Measurements from ENCODE around the gene MRGPRG. TPM values are rescaled to one million over a fixed set of nuclear protein-coding genes. Genes with fewer than 3 reads are reported as not detected.

The MRGPRG gene
- total and polyA plus RNA-seq, 9 of the 15 experiments (the other 6 are each of a cell fraction or from before 2014, with no cell fraction given): not detected

- TF ChIP-seq MGA (IDR thresholded peaks at IDR 0.05) (no peak), YBX1 (IDR thresholded peaks at IDR 0.05) (no peak), ZNF41 (CRISPR knock-in tag; conservative IDR thresholded peaks at IDR 0.05) (no peak), MAFG (tag; conservative IDR thresholded peaks at IDR 0.05) (no peak), NR2C2 (CRISPR knock-in tag; IDR thresholded peaks at IDR 0.05) (no peak), NR2C2 (tag; IDR thresholded peaks at IDR 0.05) (no peak), SREBF1 (IDR thresholded peaks at IDR 0.05; ENCODE audit: borderline replicate concordance, low read depth, low read length) (no peak)
These were observed 4.8 kb downstream of the MRGPRG start (continued) for GRCh38 chr11:3213659-3214419.

All from K562 (cell line).